NOMO-1 treated with DMSO at 0.1 percent for 48 hours (cell line): ENCODE data around the gene TAF10.

Source experiments
- DNase-seq: peaks from one replicate; lab custom pipeline; 2025; ENCODE audit not compliant: unreplicated experiment; lab: John Stamatoyannopoulos, UW

TAF10 gene

GRCh38 chr11:6586434-6587359 is 25.3 kb downstream of the TAF10 start:
- no peak for DNase-seq

- DNase-seq: no peak
These were observed 27.5 kb downstream of the TAF10 start for GRCh38 chr11:6584528-6584927.

- no peak for DNase-seq
These were observed 28.4 kb downstream of the TAF10 start for GRCh38 chr11:6583584-6583983.

GRCh38 chr11:6579681-6580080 is 32.3 kb downstream of the TAF10 start:
- no peak for DNase-seq

GRCh38 chr11:6578134-6578533 is 33.9 kb downstream of the TAF10 start:
- DNase-seq: no peak

- DNase-seq: no peak
These were observed 35.3 kb downstream of the TAF10 start for GRCh38 chr11:6576471-6577373.

GRCh38 chr11:6574816-6575715 is 37.0 kb downstream of the TAF10 start:
- DNase-seq: no peak

GRCh38 chr11:6572215-6572614 is 39.8 kb downstream of the TAF10 start:
- DNase-seq: no peak

- DNase-seq: no peak
These were observed 40.5 kb downstream of the TAF10 start for GRCh38 chr11:6571434-6572008.

GRCh38 chr11:6570691-6571427 is 41.2 kb downstream of the TAF10 start:
- DNase-seq: no peak

GRCh38 chr11:6569706-6570105 is 42.3 kb downstream of the TAF10 start:
- DNase-seq: no peak

- no peak for DNase-seq
These were observed 43.7 kb downstream of the TAF10 start for GRCh38 chr11:6568191-6568918.

- DNase-seq: no peak
These were observed 44.7 kb downstream of the TAF10 start for GRCh38 chr11:6567371-6567745.

GRCh38 chr11:6566704-6567370 is 45.2 kb downstream of the TAF10 start:
- DNase-seq: no peak

- DNase-seq: no peak
These were observed 45.9 kb downstream of the TAF10 start for GRCh38 chr11:6565988-6566703.

- DNase-seq: no peak
These were observed 46.7 kb downstream of the TAF10 start for GRCh38 chr11:6565325-6565724.

GRCh38 chr11:6563667-6564066 is 48.3 kb downstream of the TAF10 start:
- no peak for DNase-seq

GRCh38 chr11:6563121-6563619 is 48.8 kb downstream of the TAF10 start:
- no peak for DNase-seq
